Measurements from ENCODE around the gene LHFPL2.

The LHFPL2 gene

GRCh38 chr5:78597068-78597973, 51.3 kb downstream of the LHFPL2 start:
- no peak for DNase-seq (ENCODE audit: low read depth, low spot score)

GRCh38 chr5:78595458-78595921, 53.1 kb downstream of the LHFPL2 start:
- no peak for DNase-seq (ENCODE audit: low read depth, low spot score)

DNA sequence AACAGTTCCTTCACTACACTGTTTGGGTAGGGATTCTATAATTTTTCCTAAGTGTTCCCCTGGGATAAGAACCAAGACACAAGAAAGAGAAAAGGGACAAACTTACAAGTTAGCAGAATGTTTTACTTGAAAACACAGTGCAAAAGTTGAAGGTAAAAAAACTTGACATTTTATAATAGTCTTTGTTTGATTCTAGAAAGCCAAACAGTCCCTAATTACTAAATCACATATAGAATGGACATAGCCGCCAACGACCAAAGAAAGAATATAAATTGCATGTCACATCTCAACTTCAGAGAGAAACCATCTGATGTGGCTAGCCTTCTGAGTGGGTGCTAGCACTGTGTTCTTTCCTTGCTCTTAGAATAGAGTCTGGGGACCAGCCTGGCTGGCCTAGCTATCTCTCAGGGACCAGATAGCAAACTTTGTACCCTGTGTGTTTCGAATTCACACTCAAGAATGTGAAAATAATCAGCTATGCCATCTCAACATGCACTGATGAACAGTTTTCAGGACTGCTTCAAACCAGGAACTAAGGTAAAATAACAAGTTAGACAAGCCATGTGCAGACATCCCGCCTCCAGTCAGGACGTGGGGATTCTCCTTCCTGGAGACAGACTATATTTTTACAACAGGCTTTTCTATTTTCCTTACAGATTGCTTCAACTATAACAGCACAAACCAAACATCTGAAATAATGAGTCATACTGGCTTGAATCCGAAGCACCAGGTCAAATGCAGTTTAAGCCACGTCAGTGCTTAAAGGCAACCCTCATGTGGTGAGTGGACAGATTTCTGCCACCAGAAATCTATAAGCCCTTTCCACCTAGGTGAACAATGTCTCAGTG, 53.7 kb downstream of the LHFPL2 start:
- peak; percentile 92 for DNase-seq (ENCODE audit: low read depth, low spot score)

DNA sequence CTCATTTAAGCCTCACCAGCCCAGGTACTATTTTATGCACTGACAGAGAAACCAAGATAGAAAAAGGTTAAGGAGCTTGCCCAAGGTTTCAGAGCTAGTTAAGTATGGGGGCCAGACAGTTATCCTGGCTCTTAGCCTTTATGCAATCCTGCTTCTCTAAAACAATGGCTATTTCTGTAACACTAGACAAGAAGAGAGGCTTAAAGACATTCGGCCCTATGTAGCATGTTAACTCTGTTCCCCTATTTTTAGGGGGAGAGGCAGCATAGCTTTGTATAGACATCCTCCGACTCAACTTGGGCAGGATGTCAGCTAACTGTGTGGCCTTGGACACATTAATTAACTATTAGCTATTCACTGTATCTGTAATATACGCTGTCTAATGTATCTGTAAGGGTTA, 54.6 kb downstream of the LHFPL2 start:
- DNase-seq (ENCODE audit: low read depth, low spot score), result no peak

- no peak for DNase-seq (ENCODE audit: low read depth, low spot score)
These were observed 55.1 kb downstream of the LHFPL2 start for GRCh38 chr5:78593465-78593864.

DNA sequence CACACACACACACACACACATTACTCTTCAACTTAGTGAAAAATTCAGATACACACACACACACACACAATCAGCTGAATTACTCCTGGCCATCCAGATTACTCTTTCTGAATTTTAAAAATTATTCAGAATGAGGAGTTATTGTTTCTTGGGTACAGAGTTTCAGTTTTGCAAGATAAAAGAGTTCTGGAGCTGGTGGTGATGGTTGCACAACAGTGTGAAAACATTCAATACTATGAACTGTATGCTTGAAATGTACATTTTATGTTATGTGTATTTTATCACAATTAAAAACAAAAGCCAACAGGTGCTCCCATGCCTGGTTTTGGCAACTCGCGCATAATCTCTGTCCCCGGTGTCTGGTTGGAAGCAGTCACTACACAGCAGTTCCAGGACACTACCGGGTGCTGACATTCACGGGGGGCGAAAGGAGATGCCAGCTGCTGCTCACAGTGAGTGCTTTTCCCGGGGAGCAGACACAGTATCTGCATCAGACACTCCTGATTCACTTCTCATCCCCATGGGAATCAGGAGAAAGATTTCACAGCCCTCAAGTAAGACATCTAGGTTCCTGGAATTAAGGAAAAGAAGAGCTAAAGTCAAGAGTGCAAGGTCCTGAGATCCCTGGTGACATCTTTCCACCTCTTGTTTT, 55.7 kb downstream of the LHFPL2 start:
- DNase-seq (ENCODE audit: low read depth, low spot score), result no peak

- no peak for DNase-seq (ENCODE audit: low read depth, low spot score)
These were observed 56.4 kb downstream of the LHFPL2 start for GRCh38 chr5:78591972-78592700.

- DNase-seq (ENCODE audit: low read depth, low spot score), result no peak
These were observed 57.4 kb downstream of the LHFPL2 start for GRCh38 chr5:78591138-78591612.

GRCh38 chr5:78589923-78590322, 58.6 kb downstream of the LHFPL2 start:
- no peak for DNase-seq (ENCODE audit: low read depth, low spot score)

DNA sequence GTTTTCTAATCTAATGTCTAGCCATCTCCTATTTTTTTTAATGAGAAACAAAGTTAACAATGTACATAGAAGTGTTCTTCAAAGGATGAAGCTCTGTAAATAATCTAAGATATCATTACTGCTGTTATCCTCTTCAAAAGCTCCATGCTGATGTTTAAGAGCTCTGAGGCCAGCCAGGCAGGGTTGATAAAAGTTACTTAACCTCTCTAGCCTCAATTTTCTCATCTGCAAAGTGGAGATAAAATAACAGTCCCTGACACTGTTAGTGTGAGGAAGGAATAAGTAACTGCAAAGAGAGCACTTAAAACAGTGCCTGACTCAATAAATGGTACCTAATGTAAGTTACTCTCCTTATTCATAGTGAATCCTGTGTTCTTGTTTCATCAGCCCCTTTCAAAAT, 60.1 kb downstream of the LHFPL2 start:
- DNase-seq (ENCODE audit: low read depth, low spot score), result no peak

GRCh38 chr5:78587775-78588291, 60.7 kb downstream of the LHFPL2 start:
- no peak for DNase-seq (ENCODE audit: low read depth, low spot score)

DNA sequence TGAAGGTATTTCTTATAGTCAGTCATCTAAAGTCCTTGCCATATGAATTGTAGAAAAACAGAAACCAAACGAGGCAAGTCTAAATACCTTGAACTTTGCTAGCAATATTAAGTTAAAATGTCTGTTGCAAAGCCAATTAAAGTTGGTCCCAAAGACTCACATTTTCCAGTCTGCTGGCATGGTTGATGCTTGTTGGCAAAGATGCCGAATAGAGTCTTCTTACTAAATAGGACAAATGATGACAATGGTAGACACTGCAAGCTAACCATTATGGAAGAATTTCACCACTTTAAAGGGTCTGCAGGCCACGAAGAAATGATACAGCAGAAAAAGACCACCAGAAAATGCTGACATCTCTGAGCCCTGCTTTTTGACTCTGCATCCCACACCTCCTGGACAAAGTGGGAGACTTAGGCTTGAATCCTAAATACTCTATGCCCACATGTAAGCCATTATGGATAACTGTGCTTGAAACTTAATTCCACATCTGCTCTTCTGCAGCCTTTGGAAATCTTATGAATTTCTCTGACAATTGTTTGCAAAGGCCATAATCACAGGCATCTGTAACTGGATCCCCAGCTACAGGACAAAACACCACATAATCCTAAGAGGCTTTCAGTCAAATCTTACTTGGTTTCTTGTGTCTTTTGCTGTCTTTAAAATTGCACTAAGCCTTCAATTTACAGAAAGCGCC, 61.3 kb downstream of the LHFPL2 start:
- no peak for DNase-seq (ENCODE audit: low read depth, low spot score)

GRCh38 chr5:78586251-78586650, 62.3 kb downstream of the LHFPL2 start:
- DNase-seq (ENCODE audit: low read depth, low spot score), result peak; percentile 78

DNA sequence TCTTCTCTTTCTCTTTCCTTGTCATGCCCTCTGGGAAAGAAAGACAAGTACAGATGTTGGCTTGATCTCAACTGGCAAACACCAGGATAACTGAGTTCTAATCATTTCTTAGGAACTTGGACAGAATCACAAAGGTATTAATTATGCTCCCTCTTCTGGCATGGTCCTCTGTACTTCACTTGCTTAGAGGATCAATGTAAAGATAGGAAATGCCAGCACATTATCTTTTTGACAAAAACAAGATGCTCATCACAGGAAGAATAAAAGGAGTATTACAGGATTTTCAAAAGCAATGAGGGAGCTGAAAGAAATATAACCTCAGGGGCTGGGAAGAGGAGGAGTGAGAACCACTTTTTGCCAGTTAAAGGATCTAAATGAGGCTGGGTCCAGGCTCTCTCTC, 70.6 kb downstream of the LHFPL2 start:
- no peak for DNase-seq (ENCODE audit: low read depth, low spot score)

DNA sequence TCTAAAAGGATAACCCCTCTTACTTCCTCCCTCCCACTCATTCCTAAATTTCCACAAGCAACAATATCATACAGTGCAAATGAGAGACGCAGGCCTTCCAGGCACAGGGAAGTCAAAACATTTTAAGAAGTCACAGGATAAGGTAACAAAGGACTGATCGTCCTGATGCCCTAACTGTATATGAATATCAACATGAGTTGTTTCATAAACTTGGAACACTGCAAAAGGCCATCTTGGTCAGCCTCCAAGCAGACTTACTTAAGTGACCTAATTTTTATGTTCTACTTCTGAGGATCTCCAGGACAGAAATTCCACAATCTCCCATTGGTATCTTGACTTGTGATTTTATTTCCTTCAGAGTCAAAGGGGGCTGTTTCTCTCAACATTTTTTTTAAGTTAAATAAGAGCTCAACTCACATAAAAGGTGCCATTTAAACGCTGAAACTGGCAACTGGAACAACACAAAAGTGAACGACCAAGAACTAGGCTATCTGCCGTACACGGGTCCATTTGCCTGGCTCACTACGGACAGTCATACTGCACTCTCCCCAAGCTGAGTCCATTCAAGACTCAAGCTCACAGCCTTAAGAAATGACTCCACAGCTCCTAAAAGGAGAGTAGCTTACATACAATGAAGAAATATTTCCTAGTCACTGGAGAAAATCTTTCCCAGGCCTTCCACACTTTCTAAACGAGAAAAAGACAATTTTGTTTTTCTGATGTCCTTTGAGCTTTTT, 71.3 kb downstream of the LHFPL2 start:
- DNase-seq (ENCODE audit: low read depth, low spot score), result no peak

DNA sequence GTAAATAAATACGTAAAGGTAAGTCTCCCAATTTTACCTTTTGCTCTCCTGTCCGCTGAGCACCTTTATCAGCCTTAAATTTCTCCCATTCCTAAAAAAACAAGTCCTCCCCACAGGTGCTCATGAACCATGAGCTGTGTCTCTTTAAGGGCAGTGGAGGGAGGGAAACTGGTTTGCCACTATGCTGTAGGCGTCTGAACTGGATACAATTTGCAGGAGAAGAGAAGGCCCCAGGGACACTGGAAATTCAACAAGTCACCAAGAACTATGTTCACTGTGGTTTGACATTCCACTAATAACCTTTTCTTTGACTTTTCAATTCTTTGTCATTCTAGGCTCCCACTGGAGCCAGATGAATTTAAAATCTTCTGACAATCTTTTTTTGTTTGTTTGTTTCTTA, 72.2 kb downstream of the LHFPL2 start:
- DNase-seq (ENCODE audit: low read depth, low spot score), result no peak

DNA sequence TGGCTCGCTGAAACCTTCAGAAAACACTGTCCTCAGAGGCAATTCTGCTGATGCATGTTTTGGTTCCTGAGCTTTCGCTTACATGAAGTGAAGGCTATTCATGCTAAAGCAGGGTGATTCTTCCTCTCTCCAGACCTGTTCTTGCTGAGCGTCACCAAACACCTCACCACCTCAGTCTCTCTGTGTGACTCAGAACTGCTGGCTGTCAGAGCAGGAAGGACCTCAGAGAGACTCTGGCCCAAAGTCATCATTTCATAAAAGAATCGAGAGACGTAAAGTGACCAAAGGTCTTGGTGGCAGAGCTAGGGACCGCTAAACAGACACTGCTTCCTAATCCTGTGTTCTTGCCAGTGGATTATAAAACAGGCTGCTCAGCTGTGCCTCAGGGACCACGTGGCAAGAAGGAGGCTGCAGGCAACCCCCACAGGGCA, 73.8 kb downstream of the LHFPL2 start:
- DNase-seq (ENCODE audit: low read depth, low spot score), result no peak

DNA sequence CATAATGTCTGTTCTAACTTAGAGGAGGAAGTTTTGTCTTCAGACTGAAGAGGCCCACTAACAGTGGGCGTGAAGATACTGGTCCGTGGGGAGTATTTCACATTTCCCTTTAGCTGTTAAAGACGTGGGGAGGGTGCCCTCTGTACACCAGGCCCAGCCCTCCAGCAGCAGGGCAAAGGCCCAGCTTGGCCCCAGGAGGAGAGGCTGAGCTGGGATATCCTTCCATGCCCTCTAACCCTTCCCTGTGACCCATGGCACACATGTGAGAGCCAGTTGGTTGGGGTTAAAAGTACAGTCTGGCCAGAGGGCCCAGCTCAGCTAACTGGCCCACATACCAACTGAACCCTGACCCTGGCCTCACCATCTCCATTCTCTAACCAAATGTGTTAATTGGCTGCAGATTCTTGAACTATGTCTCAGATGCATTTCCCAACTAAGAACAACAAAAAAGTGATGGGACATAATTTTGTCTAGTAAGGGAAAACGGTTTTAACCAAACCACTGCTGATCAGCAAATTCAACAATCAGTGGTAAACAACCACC, 74.4 kb downstream of the LHFPL2 start:
- DNase-seq (ENCODE audit: low read depth, low spot score), result no peak

DNA sequence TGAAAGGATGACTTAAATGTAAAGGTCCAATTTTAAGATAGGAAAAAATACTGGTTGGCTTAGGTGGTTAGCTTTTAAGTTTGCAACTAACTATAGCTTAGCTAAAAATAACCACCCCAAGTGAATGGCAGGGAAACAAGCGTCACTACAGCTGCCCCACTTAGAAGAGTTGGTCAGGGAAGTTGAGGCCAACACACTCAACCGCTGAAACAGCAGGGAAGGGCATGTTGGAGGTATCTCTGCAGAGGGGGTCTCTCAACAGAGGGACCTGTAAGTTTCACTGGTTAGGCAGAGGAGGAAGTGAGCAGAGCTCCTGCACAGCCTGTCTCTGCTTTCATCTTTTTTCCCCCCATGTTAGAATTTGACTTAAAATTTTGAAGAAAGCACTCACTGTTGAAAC, 75.3 kb downstream of the LHFPL2 start:
- DNase-seq (ENCODE audit: low read depth, low spot score), result no peak
